Measurements from ENCODE around the gene TGFBI. TPM values are rescaled to one million over a fixed set of nuclear protein-coding genes. Genes with fewer than 3 reads are reported as not detected.

TGFBI gene
- total and polyA plus RNA-seq, 9 of the 15 experiments (the other 6 are each of a cell fraction or from before 2014, with no cell fraction given) = 0.05 to 0.62 (median 0.08) TPM; not detected in 6

GRCh38 chr5:135999406-136000139 lies 29.2 kb upstream of the TGFBI start:
- Histone ChIP-seq H3K4me2 (ENCODE audit: insufficient read depth, low read length) (no peak overlapping the region), H3K27me3 (ENCODE audit: control insufficient read depth in 2 of 2, insufficient read depth in 2 of 2, low read length in 2 of 2) (peaks cover 14 to 40% of the 10 kb centered on the region in 2 experiments; a peak in 4 of 5 replicates), H3K9me3 (replicated peaks; ENCODE audit: control insufficient read depth, insufficient read depth, low read depth, low read length) (no peaks in the 10 kb centered on the region), H3K4me1 (replicated peaks in 1 of 2; ENCODE audit: control insufficient read depth in 2 of 2, insufficient read depth in 2 of 2, low read length in 2 of 2) (no peaks in the 10 kb centered on the region), H3K79me2 (ENCODE audit: control insufficient read depth, insufficient read depth, low read length) (no peaks in the 10 kb centered on the region), H3K4me3 (no peak overlapping the region), H3K27ac (ENCODE audit: extremely low read depth, low read depth, low read length) (no peak overlapping the region), H2AFZ (ENCODE audit: low read depth, low read length) (no peak overlapping the region), H3K36me3 (ENCODE audit: control insufficient read depth, insufficient read depth, low read length) (no peaks in the 10 kb centered on the region), H3K9me1 (ENCODE audit: control insufficient read depth, insufficient read depth, low read length) (no peaks in the 10 kb centered on the region), H3K9ac (ENCODE audit: insufficient read depth in 1 of 2, low read depth in 2 of 2, low read length in 2 of 2) (no peak overlapping the region), H4K20me1 (replicated peaks; ENCODE audit: control insufficient read depth, insufficient read depth, low read length) (no peaks in the 10 kb centered on the region)
- in situ Hi-C loops (cut with MboI) = no loop called here
- 1% methylated on average over 8 of the region's 8 CpGs for WGBS (ENCODE audit: insufficient coverage, low coverage, missing lambda C conversion rate)
- intact Hi-C loops (cut with micrococcal nuclease) = no loop called here
- FAIRE-seq (no peak), ATAC-seq (no peak; the same call in 1 of the 3 replicates), DNase-seq (ENCODE audit: extremely low read depth in 1 of 4, low spot score in 3 of 4) (no peak)
- ChIA-PET POLR2A (interaction anchor here (0.6 kb wide), 1 partner anchor 10 kb away, joined by 4 read pairs; no protein-coding TSS in a partner anchor), CTCF (ENCODE audit: low intra/inter-chr PET ratio) (no interaction called here)
- no TSS peak for BruUV-seq (replicated peaks)
- TF ChIP-seq MGA (IDR thresholded peaks at IDR 0.05) (no peak), EWSR1 (IDR thresholded peaks at IDR 0.05; ENCODE audit: borderline replicate concordance, low read depth, partially characterized antibody) (no peak), PHB2 (IDR thresholded peaks at IDR 0.05; ENCODE audit: low read depth) (no peak), ESRRA (IDR thresholded peaks at IDR 0.05; ENCODE audit: borderline replicate concordance, low read depth) (no peak), PATZ1 (CRISPR knock-in tag; IDR thresholded peaks at IDR 0.05; ENCODE audit: borderline replicate concordance) (no peak), ZNF75A (CRISPR knock-in tag; IDR thresholded peaks at IDR 0.05) (no peak)
